Epithelial cell of proximal tubule (primary cell): Measurements from ENCODE around the gene ASB16. TPM values are rescaled to one million over a fixed set of nuclear protein-coding genes. Genes with fewer than 3 reads are reported as not detected.

Experiments used
- DNase-seq: peaks from one replicate; pipeline ENCODE4 v3.0.0-alpha.2; 2011; ENCODE audit warnings: low read depth
- H3K4me3 ChIP-seq: 2 replicates; pipeline ENCODE4 v1.5.1; 2011; ENCODE audit warnings: low read depth, mild to moderate bottlenecking, low read length
- CTCF ChIP-seq: conservative IDR thresholded peaks from 2 replicates; pipeline ENCODE4 v1.5.1; 2012; ENCODE audit warnings: low read depth, mild to moderate bottlenecking, low read length
- total RNA-seq: library from RNA; depleted of rRNA; stranded (reverse); fragments of >200 nt; gene quantifications from 2 replicates; pipeline ENCODE4 v1.2.3, GENCODE V29; 2015

The ASB16 gene
- total RNA-seq, 1 donor from 2014 or later = not detected

GRCh38 chr17:44199553-44200477 is 29.3 kb downstream of the ASB16 start, which contains the start of gene ATXN7L3:
Gene ATXN7L3, minus strand, starts transcription at chr17:44199884. Its CDS starts 1,814 bp downstream, at chr17:44198070.
- H3K4me3 ChIP-seq = peak within 1 kb of the TSS; percentile 74
- TF ChIP-seq CTCF = no peak
- no peak for DNase-seq

- no peak for DNase-seq
- no peak for TF ChIP-seq CTCF
- H3K4me3 ChIP-seq = peak overlapping the region; percentile 74
These were observed 30.1 kb downstream of the ASB16 start for GRCh38 chr17:44200478-44201155.

GRCh38 chr17:44202756-44203155 is 32.3 kb downstream of the ASB16 start:
- DNase-seq = no peak
- TF ChIP-seq CTCF = no peak
- no peak overlapping the region for H3K4me3 ChIP-seq

- no peak overlapping the region for H3K4me3 ChIP-seq
- no peak for DNase-seq
- TF ChIP-seq CTCF = peak; percentile 79
These were observed 33.4 kb downstream of the ASB16 start for GRCh38 chr17:44203731-44204440.

GRCh38 chr17:44204441-44204882 is 34.0 kb downstream of the ASB16 start:
- no peak for TF ChIP-seq CTCF
- DNase-seq = no peak
- no peak overlapping the region for H3K4me3 ChIP-seq

GRCh38 chr17:44205962-44206824 is 35.7 kb downstream of the ASB16 start:
- no peak for DNase-seq
- no peak overlapping the region for H3K4me3 ChIP-seq
- peak; percentile 43 for TF ChIP-seq CTCF
